HEK293 (cell line): ENCODE results near the gene TNN.

Experiments used
- CTCF ChIA-PET: fragments of 350-600 bp; formaldehyde crosslinking; extraction: SDS; loops from one replicate; lab custom pipeline; 2021; ENCODE audit warnings: antibody characterized with exemption; lab: Yijun Ruan, JAX
- POLR2A ChIA-PET: fragments of 300-600 bp; formaldehyde crosslinking; extraction: SDS; loops from one replicate; lab custom pipeline; 2020; ENCODE audit warnings: antibody characterized with exemption, inconsistent platforms; lab: Yijun Ruan, JAX
- H3K27ac ChIP-seq: fragments of 200-500 bp; sonication (Bioruptor generic); 2 replicates; pipeline ENCODE4 v1.5.1; 2014; ENCODE audit warnings: low read depth, low read length, control low read depth, inconsistent platforms; ENCODE audit errors: extremely low read depth
- H3K36me3 ChIP-seq, 2 experiments: fragments of 200-500 bp in 1 of 2; sonication (Bioruptor generic) in 1 of 2; 1 replicate in 1 of 2; 2 replicates in 1 of 2; pipeline ENCODE4 v1.5.1; 2014 to 2017; ENCODE audit warnings: inconsistent platforms in 2 of 2, low read length in 2 of 2; ENCODE audit not compliant: control insufficient read depth in 2 of 2, insufficient read depth in 1 of 2
- H3K4me1 ChIP-seq: fragments of 200-500 bp; sonication (Bioruptor generic); 2 replicates; pipeline ENCODE4 v1.5.1; 2014; ENCODE audit warnings: mild to moderate bottlenecking, low read length, inconsistent platforms; ENCODE audit not compliant: control insufficient read depth, insufficient read depth
- H3K4me3 ChIP-seq: 2 replicates; pipeline ENCODE4 v1.5.1; 2011; ENCODE audit warnings: low read depth, mild to moderate bottlenecking, control low read depth, low read length, moderate library complexity
- H3K9me3 ChIP-seq: fragments of 200-500 bp; sonication (Bioruptor generic); 2 replicates; pipeline ENCODE4 v1.5.1; 2014; ENCODE audit warnings: low read depth, low read length, inconsistent platforms; ENCODE audit not compliant: control insufficient read depth, insufficient read depth
- GLIS1 ChIP-seq: fragments of 450-650 bp; formaldehyde crosslinking; IDR thresholded peaks from 2 replicates; pipeline ENCODE4 v1.5.1; 2016; ENCODE audit warnings: missing biosample characterization, missing genetic modification characterization
- KLF10 ChIP-seq: fragments of 450-650 bp; IDR thresholded peaks from 2 replicates; pipeline ENCODE4 v1.5.1; 2018; ENCODE audit warnings: missing biosample characterization, mild to moderate bottlenecking, missing genetic modification characterization
- MZF1 ChIP-seq: fragments of 450-650 bp; formaldehyde crosslinking; IDR thresholded peaks from 2 replicates; pipeline ENCODE4 v1.5.1; 2017; ENCODE audit warnings: missing biosample characterization, missing genetic modification characterization, borderline replicate concordance
- REST ChIP-seq: fragments of 450-650 bp; formaldehyde crosslinking; IDR thresholded peaks from 2 replicates; pipeline ENCODE4 v1.5.1; 2016; ENCODE audit warnings: missing biosample characterization, missing genetic modification characterization
- SP3 ChIP-seq: fragments of 450-650 bp; formaldehyde crosslinking; IDR thresholded peaks from 2 replicates; pipeline ENCODE4 v1.5.1; 2016; ENCODE audit warnings: missing biosample characterization, missing genetic modification characterization
- TRIM28 ChIP-seq: IDR thresholded peaks from 2 replicates; pipeline ENCODE4 v1.6.1; 2011; ENCODE audit warnings: low read length, control low read depth, borderline replicate concordance
- WT1 ChIP-seq: fragments of 450-650 bp; formaldehyde crosslinking; IDR thresholded peaks from 2 replicates; pipeline ENCODE4 v1.5.1; 2016; ENCODE audit warnings: missing biosample characterization, missing genetic modification characterization
- ZBTB21 ChIP-seq: fragments of 450-650 bp; formaldehyde crosslinking; IDR thresholded peaks from 2 replicates; pipeline ENCODE4 v1.5.1; 2017; ENCODE audit warnings: missing biosample characterization, missing genetic modification characterization
- ZNF10 ChIP-seq: fragments of 450-650 bp; formaldehyde crosslinking; IDR thresholded peaks from 2 replicates; pipeline ENCODE4 v1.5.1; 2017; ENCODE audit warnings: missing biosample characterization, missing genetic modification characterization
- ZNF114 ChIP-seq: fragments of 450-650 bp; formaldehyde crosslinking; IDR thresholded peaks from 2 replicates; pipeline ENCODE4 v1.5.0; 2017; ENCODE audit warnings: missing biosample characterization, missing genetic modification characterization
- ZNF169 ChIP-seq: fragments of 450-650 bp; formaldehyde crosslinking; IDR thresholded peaks from 2 replicates; pipeline ENCODE4 v1.5.1; 2016; ENCODE audit warnings: missing biosample characterization, missing genetic modification characterization
- ZNF214 ChIP-seq: fragments of 450-650 bp; formaldehyde crosslinking; IDR thresholded peaks from 2 replicates; pipeline ENCODE4 v1.5.1; 2017; ENCODE audit warnings: missing biosample characterization, mild to moderate bottlenecking, missing genetic modification characterization, borderline replicate concordance
- ZNF280C ChIP-seq: fragments of 450-650 bp; formaldehyde crosslinking; IDR thresholded peaks from 2 replicates; pipeline ENCODE4 v1.5.1; 2016; ENCODE audit warnings: missing biosample characterization, missing genetic modification characterization
- ZNF335 ChIP-seq: fragments of 450-650 bp; formaldehyde crosslinking; conservative IDR thresholded peaks from 2 replicates; pipeline ENCODE4 v1.5.1; 2016; ENCODE audit warnings: missing biosample characterization, missing genetic modification characterization
- ZNF354C ChIP-seq: fragments of 450-650 bp; formaldehyde crosslinking; IDR thresholded peaks from 2 replicates; pipeline ENCODE4 v1.5.1; 2016; ENCODE audit warnings: missing biosample characterization, missing genetic modification characterization, low read depth, borderline replicate concordance
- ZNF404 ChIP-seq: fragments of 450-650 bp; formaldehyde crosslinking; IDR thresholded peaks from 2 replicates; pipeline ENCODE4 v1.5.1; 2017; ENCODE audit warnings: missing biosample characterization, missing genetic modification characterization
- ZNF473 ChIP-seq: fragments of 450-650 bp; formaldehyde crosslinking; IDR thresholded peaks from 2 replicates; pipeline ENCODE4 v1.5.1; 2017; ENCODE audit warnings: missing biosample characterization, missing genetic modification characterization
- ZNF544 ChIP-seq: fragments of 450-650 bp; formaldehyde crosslinking; IDR thresholded peaks from 2 replicates; pipeline ENCODE4 v1.5.0; 2017; ENCODE audit warnings: missing biosample characterization, missing genetic modification characterization
- ZNF571 ChIP-seq: fragments of 450-650 bp; formaldehyde crosslinking; IDR thresholded peaks from 2 replicates; pipeline ENCODE4 v1.5.0; 2017; ENCODE audit warnings: missing biosample characterization, missing genetic modification characterization
- ZNF654 ChIP-seq: fragments of 450-650 bp; formaldehyde crosslinking; IDR thresholded peaks from 2 replicates; pipeline ENCODE4 v1.5.1; 2016; ENCODE audit warnings: low read depth, missing biosample characterization, missing genetic modification characterization
- ZNF837 ChIP-seq: fragments of 450-650 bp; formaldehyde crosslinking; IDR thresholded peaks from 2 replicates; pipeline ENCODE4 v1.5.1; 2016; ENCODE audit warnings: missing biosample characterization, missing genetic modification characterization
- TF ChIP-seq, protein P1 (sequence below): fragments of 450-650 bp; formaldehyde crosslinking; optimal IDR thresholded peaks from 2 replicates; pipeline ENCODE3; 2016; ENCODE audit warnings: missing biosample characterization, mild to moderate bottlenecking, missing genetic modification characterization
- TF ChIP-seq, protein P2 (sequence below): fragments of 450-650 bp; formaldehyde crosslinking; IDR thresholded peaks from 2 replicates; pipeline ENCODE4 v1.5.1; 2017; ENCODE audit warnings: missing biosample characterization, missing genetic modification characterization
- TF ChIP-seq, protein P3 (sequence below): fragments of 450-650 bp; IDR thresholded peaks from 2 replicates; pipeline ENCODE4 v1.5.1; 2018; ENCODE audit warnings: missing biosample characterization, missing genetic modification characterization
- TF ChIP-seq, protein P4 (sequence below): fragments of 450-650 bp; formaldehyde crosslinking; IDR thresholded peaks from 2 replicates; pipeline ENCODE4 v1.5.1; 2017; ENCODE audit warnings: missing biosample characterization, missing genetic modification characterization

Gene TNN

DNA sequence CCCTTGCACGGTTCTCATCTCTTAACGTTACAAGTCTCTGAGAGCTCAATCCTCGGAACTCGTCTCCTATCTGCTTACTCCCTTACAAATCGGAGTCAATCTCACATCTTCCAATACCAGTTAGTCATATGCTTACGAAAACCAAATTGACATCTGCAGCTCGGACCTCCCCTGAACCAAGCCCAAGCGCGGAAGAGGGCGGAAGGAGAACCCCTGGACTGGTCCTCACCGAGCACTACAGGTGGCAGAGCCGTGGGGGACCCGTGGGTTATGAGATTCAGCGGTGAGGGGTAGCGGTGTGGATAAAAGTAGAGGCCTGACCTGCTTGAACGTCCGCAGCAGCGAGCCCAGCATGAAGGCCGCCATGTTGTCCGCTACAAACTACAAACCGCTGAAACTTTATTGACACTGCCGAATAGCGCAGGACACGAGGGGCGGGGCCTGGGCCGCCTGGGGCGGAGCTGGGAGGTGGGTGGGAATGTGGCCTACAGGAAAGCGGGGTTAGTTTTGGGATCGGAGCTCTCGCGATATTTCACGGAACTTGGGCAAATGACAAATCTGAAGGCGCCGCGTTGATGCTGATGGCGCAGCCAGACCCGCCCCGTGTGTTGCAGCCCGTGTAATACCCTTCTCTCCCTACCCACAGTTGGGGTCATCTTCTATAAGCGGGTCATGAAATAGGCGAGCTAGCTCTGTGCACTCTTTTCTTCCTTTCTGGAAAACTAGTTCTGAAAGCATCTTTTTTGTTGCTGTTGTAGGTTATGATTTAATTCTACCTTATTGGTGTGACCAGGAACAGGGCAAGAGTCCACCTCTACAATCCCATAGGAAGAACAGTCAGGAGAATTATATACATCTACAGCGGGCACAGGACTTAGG, 44.4 kb upstream of the TNN start, which contains the start of gene MRPS14:
Gene MRPS14 (minus strand): TSS at position 383 of the 879 bp plus-strand sequence. CDS start 17 bp downstream, at position 366.
- Histone ChIP-seq H3K4me3 (peak within 1 kb of the TSS; percentile 95), H3K4me1 (no peaks in the 10 kb centered on the region; the same call in 1 of the 2 replicates), H3K9me3 (no peaks in the 10 kb centered on the region), H3K36me3 (peaks cover 0 to 14% of the 10 kb centered on the region in 2 experiments; a peak in 2 of 3 replicates), H3K27ac (peak within 1 kb of the TSS; percentile 32)
- POLR2A ChIA-PET, result interaction anchor here (0.7 to 3.8 kb wide), 10 partner anchors 9 to 1186 kb away, joined by 3 to 58 read pairs (median 5); partner anchors contain the start of gene CACYBP
- CTCF ChIA-PET, result interaction anchor here (0.6 to 1.1 kb wide), 6 partner anchors 17 to 1466 kb away, joined by 3 read pairs; no protein-coding TSS in a partner anchor
- no peak for TF ChIP-seq ZNF571 (tag by site-specific recombination)
- TF ChIP-seq ZNF544 (tag by site-specific recombination), result no peak
- no peak for TF ChIP-seq ZBTB21 (tag by site-specific recombination)
- TF ChIP-seq ZNF10, result no peak
- peak; percentile 68 for TF ChIP-seq ZNF335 (tag by site-specific recombination)
- TF ChIP-seq ZNF169 (tag by site-specific recombination), result no peak
- TF ChIP-seq ZNF473 (tag by site-specific recombination), result no peak
- TF ChIP-seq ZNF114 (tag by site-specific recombination), result no peak
- peak; percentile 86; the same call in 1 of the 2 replicates for TF ChIP-seq TRIM28
- peak; percentile 81 for TF ChIP-seq GLIS1
- TF ChIP-seq MZF1 (tag by site-specific recombination), result no peak
- TF ChIP-seq, protein P1, sequence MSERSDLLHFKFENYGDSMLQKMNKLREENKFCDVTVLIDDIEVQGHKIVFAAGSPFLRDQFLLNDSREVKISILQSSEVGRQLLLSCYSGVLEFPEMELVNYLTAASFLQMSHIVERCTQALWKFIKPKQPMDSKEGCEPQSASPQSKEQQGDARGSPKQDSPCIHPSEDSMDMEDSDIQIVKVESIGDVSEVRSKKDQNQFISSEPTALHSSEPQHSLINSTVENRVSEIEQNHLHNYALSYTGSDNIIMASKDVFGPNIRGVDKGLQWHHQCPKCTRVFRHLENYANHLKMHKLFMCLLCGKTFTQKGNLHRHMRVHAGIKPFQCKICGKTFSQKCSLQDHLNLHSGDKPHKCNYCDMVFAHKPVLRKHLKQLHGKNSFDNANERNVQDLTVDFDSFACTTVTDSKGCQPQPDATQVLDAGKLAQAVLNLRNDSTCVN (tag by site-specific recombination), result peak; percentile 27
- TF ChIP-seq ZNF280C (tag by site-specific recombination), result no peak
- TF ChIP-seq, protein P2, sequence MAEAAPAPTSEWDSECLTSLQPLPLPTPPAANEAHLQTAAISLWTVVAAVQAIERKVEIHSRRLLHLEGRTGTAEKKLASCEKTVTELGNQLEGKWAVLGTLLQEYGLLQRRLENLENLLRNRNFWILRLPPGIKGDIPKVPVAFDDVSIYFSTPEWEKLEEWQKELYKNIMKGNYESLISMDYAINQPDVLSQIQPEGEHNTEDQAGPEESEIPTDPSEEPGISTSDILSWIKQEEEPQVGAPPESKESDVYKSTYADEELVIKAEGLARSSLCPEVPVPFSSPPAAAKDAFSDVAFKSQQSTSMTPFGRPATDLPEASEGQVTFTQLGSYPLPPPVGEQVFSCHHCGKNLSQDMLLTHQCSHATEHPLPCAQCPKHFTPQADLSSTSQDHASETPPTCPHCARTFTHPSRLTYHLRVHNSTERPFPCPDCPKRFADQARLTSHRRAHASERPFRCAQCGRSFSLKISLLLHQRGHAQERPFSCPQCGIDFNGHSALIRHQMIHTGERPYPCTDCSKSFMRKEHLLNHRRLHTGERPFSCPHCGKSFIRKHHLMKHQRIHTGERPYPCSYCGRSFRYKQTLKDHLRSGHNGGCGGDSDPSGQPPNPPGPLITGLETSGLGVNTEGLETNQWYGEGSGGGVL, result no peak
- TF ChIP-seq WT1, result 0 out of 2 replicates have a peak, but pooled peaks have one; percentile 8
- TF ChIP-seq SP3 (tag by site-specific recombination), result peak; percentile 95
- TF ChIP-seq KLF10 (tag by site-specific recombination), result peak; percentile 74
- no peak for TF ChIP-seq ZNF404 (tag by site-specific recombination)
- TF ChIP-seq, protein P3, sequence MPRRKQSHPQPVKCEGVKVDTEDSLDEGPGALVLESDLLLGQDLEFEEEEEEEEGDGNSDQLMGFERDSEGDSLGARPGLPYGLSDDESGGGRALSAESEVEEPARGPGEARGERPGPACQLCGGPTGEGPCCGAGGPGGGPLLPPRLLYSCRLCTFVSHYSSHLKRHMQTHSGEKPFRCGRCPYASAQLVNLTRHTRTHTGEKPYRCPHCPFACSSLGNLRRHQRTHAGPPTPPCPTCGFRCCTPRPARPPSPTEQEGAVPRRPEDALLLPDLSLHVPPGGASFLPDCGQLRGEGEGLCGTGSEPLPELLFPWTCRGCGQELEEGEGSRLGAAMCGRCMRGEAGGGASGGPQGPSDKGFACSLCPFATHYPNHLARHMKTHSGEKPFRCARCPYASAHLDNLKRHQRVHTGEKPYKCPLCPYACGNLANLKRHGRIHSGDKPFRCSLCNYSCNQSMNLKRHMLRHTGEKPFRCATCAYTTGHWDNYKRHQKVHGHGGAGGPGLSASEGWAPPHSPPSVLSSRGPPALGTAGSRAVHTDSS (tag by site-specific recombination), result no peak; the same call in 1 of the 2 replicates
- no peak for TF ChIP-seq ZNF354C (tag by site-specific recombination)
- no peak for TF ChIP-seq ZNF214 (tag by site-specific recombination)
- no peak; the same call in 1 of the 2 replicates for TF ChIP-seq ZNF654
- no peak for TF ChIP-seq REST (tag by site-specific recombination)
- no peak for TF ChIP-seq ZNF837 (tag by site-specific recombination)
- TF ChIP-seq, protein P4, sequence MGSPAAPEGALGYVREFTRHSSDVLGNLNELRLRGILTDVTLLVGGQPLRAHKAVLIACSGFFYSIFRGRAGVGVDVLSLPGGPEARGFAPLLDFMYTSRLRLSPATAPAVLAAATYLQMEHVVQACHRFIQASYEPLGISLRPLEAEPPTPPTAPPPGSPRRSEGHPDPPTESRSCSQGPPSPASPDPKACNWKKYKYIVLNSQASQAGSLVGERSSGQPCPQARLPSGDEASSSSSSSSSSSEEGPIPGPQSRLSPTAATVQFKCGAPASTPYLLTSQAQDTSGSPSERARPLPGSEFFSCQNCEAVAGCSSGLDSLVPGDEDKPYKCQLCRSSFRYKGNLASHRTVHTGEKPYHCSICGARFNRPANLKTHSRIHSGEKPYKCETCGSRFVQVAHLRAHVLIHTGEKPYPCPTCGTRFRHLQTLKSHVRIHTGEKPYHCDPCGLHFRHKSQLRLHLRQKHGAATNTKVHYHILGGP (tag by site-specific recombination), result no peak
